Activated T-cell treated with anti-CD3 and anti-CD28 coated beads, Interleukin-2, amount 50 U/mL, for 4 hours (primary cell): Measurements from ENCODE around the gene CCNB3. TPM values are rescaled to one million over a fixed set of nuclear protein-coding genes. Genes with fewer than 3 reads are reported as not detected.

Source experiments
- ATAC-seq, 2 donors: fragments of 200-7000 bp; cut with Tn5 transposase; one replicate each; pipeline ENCODE4 v1.10.0; 2021
- DNase-seq: peaks from one replicate; pipeline ENCODE4 v3.0.0-alpha.2; 2020
- H3K27me3 Mint-ChIP-seq: one replicate; pipeline ENCODE4 v1.8.0; 2021; ENCODE audit warnings: low read depth, mixed read lengths
- H3K36me3 Mint-ChIP-seq: one replicate; pipeline ENCODE4 v1.8.0; 2022; ENCODE audit warnings: mixed read lengths; ENCODE audit not compliant: insufficient read depth
- H3K4me1 Mint-ChIP-seq: one replicate; pipeline ENCODE4 v1.8.0; 2021; ENCODE audit warnings: low read depth, mixed read lengths
- H3K4me3 Mint-ChIP-seq: one replicate; pipeline ENCODE4 v1.8.0; 2021; ENCODE audit warnings: mild to moderate bottlenecking, moderate library complexity, mixed read lengths
- H3K9me3 Mint-ChIP-seq: one replicate; pipeline ENCODE4 v1.8.0; 2021; ENCODE audit warnings: mixed read lengths
- total RNA-seq, 3 donors: library from RNA; stranded (reverse); gene quantifications; one replicate each; pipeline ENCODE4 v1.2.1, GENCODE V29; 2021

CCNB3 gene
- total RNA-seq: under 1 TPM; 0.24 to 0.49 (median 0.33) TPM

DNA sequence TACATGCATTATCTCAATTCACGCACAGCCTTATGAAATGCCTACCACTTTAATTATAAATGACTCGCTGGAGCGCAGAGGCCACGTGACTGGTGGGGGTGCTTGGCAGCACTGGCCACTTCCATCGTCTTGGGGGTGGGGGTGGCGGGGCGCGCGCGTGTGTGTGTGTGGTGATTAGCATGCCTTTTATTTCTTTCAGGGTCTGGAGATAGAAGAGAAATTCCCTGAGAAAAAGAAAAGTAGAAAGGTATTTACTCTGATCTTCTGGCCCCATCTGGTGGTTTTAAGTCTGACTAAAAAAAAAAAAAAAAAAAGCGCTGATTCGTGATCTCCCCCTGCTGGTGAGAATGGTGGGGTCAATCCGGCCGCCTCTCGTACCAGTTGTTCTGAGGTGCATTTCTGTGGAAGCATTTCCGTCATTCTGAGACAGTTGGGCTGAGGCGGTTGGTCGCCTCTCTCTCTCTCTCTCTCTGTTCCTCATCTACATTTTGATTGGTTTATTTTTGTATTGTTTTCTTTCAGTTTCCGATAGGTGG, at the start of gene CCNB3:
Gene CCNB3 (plus strand): TSS at position 402 of the 536 bp plus-strand sequence. CDS start 80,399 bp downstream, outside the sequence.
- peaks cover 10% of the 10 kb centered on the region for H3K4me1 Mint-ChIP-seq
- no peaks in the 10 kb centered on the region for H3K9me3 Mint-ChIP-seq
- peak; percentile 97 to 99 for ATAC-seq
- H3K4me3 Mint-ChIP-seq: peak within 1 kb of the TSS; percentile 84
- no peaks in the 10 kb centered on the region for H3K27me3 Mint-ChIP-seq
- H3K36me3 Mint-ChIP-seq: no peaks in the 10 kb centered on the region
- peak; percentile 56 for DNase-seq

DNA sequence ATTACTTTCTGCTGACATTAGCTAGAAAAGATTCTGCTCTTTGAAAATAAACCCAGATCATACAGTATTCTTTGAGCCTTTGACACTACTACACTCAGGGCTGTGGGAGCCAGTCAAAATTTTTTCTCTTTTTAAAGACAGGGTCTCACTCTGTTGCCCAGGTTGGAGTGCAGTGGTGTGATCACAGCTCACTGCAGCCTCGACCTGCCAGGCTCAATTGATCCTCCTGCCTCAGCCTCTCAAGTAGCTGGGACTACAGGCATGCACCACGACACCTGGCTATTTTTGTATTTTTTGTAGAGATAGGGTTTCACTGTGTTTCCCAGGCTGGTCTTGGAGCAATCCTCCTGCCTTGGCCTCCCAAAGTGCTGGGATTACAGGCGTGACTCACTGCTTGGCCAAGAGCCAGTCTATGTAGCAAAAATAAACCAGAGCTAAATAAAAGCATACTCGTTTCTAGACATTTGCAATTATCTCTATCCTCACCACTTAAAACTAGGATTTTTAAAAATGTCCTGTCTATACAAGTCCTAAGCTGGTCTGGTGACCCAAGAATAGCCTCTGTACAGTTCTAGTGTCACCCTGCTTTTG, 46.9 kb upstream of the CCNB3 start:
- Mint-ChIP-seq H3K9me3 (no peaks in the 10 kb centered on the region), H3K27me3 (no peaks in the 10 kb centered on the region), H3K36me3 (no peaks in the 10 kb centered on the region), H3K4me3 (no peak overlapping the region), H3K4me1 (no peaks in the 10 kb centered on the region)
- DNase-seq: no peak
- ATAC-seq: no peak

GRCh38 chrX:50158593-50158992, 46.0 kb upstream of the CCNB3 start:
- Mint-ChIP-seq H3K4me1 (no peaks in the 10 kb centered on the region), H3K9me3 (no peaks in the 10 kb centered on the region), H3K27me3 (no peaks in the 10 kb centered on the region), H3K4me3 (no peak overlapping the region), H3K36me3 (no peaks in the 10 kb centered on the region)
- DNase-seq (no peak), ATAC-seq (no peak)

DNA sequence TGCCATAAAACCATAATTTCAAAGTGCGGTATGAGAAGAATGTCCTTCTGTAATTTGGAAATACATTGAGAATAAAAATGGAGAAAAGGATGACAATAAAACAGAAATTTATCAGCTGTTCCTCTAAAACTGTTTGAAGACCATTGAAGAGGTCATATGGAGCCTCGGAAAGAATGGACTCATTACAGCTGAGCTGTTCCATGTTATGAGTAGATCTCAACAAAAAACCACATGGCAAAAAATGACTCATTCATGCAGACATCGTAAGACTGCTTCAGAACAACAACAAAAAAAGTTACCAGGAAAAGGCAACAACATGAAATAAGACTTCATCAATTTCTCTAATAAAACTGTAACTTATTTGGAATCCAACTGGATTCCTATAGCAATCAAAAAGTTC, 43.4 kb upstream of the CCNB3 start:
- Mint-ChIP-seq H3K4me1 (no peaks in the 10 kb centered on the region), H3K9me3 (no peaks in the 10 kb centered on the region), H3K27me3 (no peaks in the 10 kb centered on the region), H3K36me3 (no peaks in the 10 kb centered on the region), H3K4me3 (no peak overlapping the region)
- ATAC-seq (no peak), DNase-seq (no peak)

GRCh38 chrX:50165727-50166126, 38.8 kb upstream of the CCNB3 start:
- Mint-ChIP-seq H3K27me3 (no peaks in the 10 kb centered on the region), H3K36me3 (no peaks in the 10 kb centered on the region), H3K4me3 (no peak overlapping the region), H3K4me1 (peaks cover 12% of the 10 kb centered on the region), H3K9me3 (no peaks in the 10 kb centered on the region)
- DNase-seq: no peak
- ATAC-seq: no peak

- DNase-seq (no peak), ATAC-seq (no peak)
- Mint-ChIP-seq H3K36me3 (no peaks in the 10 kb centered on the region), H3K4me1 (peaks cover 12% of the 10 kb centered on the region), H3K27me3 (no peaks in the 10 kb centered on the region), H3K4me3 (no peak overlapping the region), H3K9me3 (no peaks in the 10 kb centered on the region)
These were observed 37.2 kb upstream of the CCNB3 start for GRCh38 chrX:50167366-50167765.

GRCh38 chrX:50168241-50168687, 36.3 kb upstream of the CCNB3 start:
- no peak overlapping the region for H3K4me3 Mint-ChIP-seq
- peaks cover 12% of the 10 kb centered on the region for H3K4me1 Mint-ChIP-seq
- H3K27me3 Mint-ChIP-seq: no peaks in the 10 kb centered on the region
- ATAC-seq: peak; percentile 34 to 50
- H3K36me3 Mint-ChIP-seq: no peaks in the 10 kb centered on the region
- no peak for DNase-seq
- H3K9me3 Mint-ChIP-seq: no peaks in the 10 kb centered on the region

- no peak for ATAC-seq
- Mint-ChIP-seq H3K27me3 (no peaks in the 10 kb centered on the region), H3K9me3 (peaks cover 4% of the 10 kb centered on the region), H3K36me3 (no peaks in the 10 kb centered on the region), H3K4me3 (no peak overlapping the region), H3K4me1 (peaks cover 12% of the 10 kb centered on the region)
- no peak for DNase-seq
These were observed 34.8 kb upstream of the CCNB3 start for GRCh38 chrX:50169717-50170116.

- Mint-ChIP-seq H3K4me1 (no peaks in the 10 kb centered on the region), H3K27me3 (no peaks in the 10 kb centered on the region), H3K9me3 (no peaks in the 10 kb centered on the region), H3K36me3 (no peaks in the 10 kb centered on the region), H3K4me3 (no peak overlapping the region)
- DNase-seq: no peak
- no peak for ATAC-seq
These were observed 24.3 kb upstream of the CCNB3 start for GRCh38 chrX:50180073-50180940.

DNA sequence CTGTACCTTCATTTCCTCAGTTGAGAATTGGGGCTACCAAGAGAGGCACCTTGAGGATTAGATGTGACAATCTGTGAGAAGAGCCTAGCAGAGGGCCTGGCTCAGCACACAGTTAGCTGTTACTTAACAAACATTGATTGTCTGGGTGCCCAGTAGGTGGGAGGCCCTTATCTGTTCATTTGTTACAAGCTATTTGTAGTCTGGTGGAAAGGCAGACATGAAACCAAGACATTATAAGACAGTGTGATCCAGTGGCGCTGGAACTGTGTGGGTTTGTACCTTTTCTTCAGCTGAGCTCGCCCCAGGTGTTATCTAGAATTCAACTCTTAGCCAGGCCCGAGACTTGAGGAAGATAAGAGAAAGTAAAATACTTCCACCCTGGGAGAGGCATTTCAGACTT, 20.7 kb upstream of the CCNB3 start:
- Mint-ChIP-seq H3K27me3 (no peaks in the 10 kb centered on the region), H3K9me3 (no peaks in the 10 kb centered on the region)

GRCh38 chrX:50188859-50189600, 15.5 kb upstream of the CCNB3 start:
- ATAC-seq: no peak
- Mint-ChIP-seq H3K27me3 (peaks cover 2% of the 10 kb centered on the region), H3K9me3 (no peaks in the 10 kb centered on the region), H3K4me3 (no peak overlapping the region), H3K4me1 (no peaks in the 10 kb centered on the region), H3K36me3 (no peaks in the 10 kb centered on the region)
- no peak for DNase-seq

More for the DNA sequence above, 20.7 kb upstream of the CCNB3 start:
- no peak for ATAC-seq
- no peak for DNase-seq
- H3K36me3 Mint-ChIP-seq: no peaks in the 10 kb centered on the region
- no peaks in the 10 kb centered on the region for H3K4me1 Mint-ChIP-seq
- no peak overlapping the region for H3K4me3 Mint-ChIP-seq

GRCh38 chrX:50198348-50198747, 6.2 kb upstream of the CCNB3 start:
- no peaks in the 10 kb centered on the region for H3K9me3 Mint-ChIP-seq
- no peak overlapping the region for H3K4me3 Mint-ChIP-seq
- no peaks in the 10 kb centered on the region for H3K36me3 Mint-ChIP-seq
- DNase-seq (no peak), ATAC-seq (no peak)
- peaks cover under 1% of the 10 kb centered on the region for H3K4me1 Mint-ChIP-seq
- H3K27me3 Mint-ChIP-seq: peaks cover 11% of the 10 kb centered on the region

DNA sequence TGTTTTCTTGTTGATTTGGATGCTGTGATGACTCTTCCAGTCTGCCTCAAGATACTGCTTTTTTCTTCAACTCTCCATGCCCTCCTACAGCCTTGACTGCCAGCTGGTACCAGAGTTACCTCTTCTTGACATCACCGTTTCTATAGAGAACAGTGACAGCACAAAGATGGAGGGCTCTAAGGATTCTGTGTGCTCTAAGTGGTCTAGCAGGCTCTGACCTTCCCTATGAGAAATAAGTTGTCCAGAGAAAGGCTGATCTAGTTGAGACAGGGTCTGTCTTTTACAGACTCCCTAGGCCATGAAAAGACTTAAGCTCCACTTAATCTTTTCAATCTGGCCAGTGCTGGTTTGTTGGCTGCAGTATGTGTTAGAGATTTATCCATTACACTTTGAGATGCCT, 3.7 kb upstream of the CCNB3 start, which contains the start of gene AKAP4:
Gene AKAP4 (minus strand): TSS at position 101 of the 400 bp plus-strand sequence. CDS start 118 bp downstream, outside the sequence.
- Mint-ChIP-seq H3K4me1 (peaks cover 10% of the 10 kb centered on the region), H3K4me3 (no peak within 1 kb of the TSS), H3K27me3 (peaks cover 9% of the 10 kb centered on the region), H3K9me3 (no peaks in the 10 kb centered on the region), H3K36me3 (no peaks in the 10 kb centered on the region)
- ATAC-seq: no peak
- DNase-seq: no peak

- H3K4me1 Mint-ChIP-seq: peaks cover 10% of the 10 kb centered on the region
- no peak for DNase-seq
- H3K36me3 Mint-ChIP-seq: no peaks in the 10 kb centered on the region
- H3K9me3 Mint-ChIP-seq: no peaks in the 10 kb centered on the region
- peaks cover 9% of the 10 kb centered on the region for H3K27me3 Mint-ChIP-seq
- H3K4me3 Mint-ChIP-seq: no peak overlapping the region
- no peak for ATAC-seq
These were observed 2.0 kb upstream of the CCNB3 start for GRCh38 chrX:50202539-50202938.
